Measurements from ENCODE around the gene SAMD11.

Gene SAMD11

DNA sequence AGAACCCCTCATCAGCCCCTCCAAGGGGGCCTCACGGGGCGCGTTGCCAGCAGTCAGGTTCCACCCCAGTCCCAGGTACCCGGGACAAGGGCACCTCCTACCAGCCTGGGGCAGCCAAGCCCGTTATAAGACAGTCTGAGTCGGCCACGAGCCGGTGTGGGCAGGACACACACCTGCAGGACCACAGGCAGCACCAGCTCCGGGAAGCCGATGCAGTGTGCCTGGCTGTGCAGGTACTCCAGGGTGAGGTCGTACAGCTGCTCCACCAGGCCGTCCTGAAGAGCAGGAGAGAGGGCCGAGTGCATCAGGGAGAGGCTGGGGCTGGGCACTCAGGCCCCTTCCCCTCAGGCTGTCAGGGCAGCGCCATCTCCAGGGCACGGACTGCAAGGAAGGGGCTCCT is 24.2 kb downstream of the SAMD11 start:
- DNase-seq: no peak

DNA sequence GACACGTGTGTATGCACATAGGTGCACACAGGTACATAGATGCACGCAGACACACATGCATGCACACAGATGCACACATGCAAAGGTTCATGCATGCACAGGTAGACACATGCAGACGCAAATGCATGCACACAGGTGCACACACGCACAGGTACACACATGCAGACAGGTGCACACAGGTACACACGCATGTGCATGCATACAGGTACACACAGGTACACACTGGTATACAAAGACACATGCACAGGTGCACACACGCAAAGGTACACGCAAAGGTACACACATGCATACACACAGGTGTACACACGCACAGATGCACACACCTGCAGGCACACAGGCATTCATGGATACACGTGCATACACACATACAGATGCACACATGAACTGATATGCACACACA is 26.5 kb downstream of the SAMD11 start:
- DNase-seq: no peak

DNA sequence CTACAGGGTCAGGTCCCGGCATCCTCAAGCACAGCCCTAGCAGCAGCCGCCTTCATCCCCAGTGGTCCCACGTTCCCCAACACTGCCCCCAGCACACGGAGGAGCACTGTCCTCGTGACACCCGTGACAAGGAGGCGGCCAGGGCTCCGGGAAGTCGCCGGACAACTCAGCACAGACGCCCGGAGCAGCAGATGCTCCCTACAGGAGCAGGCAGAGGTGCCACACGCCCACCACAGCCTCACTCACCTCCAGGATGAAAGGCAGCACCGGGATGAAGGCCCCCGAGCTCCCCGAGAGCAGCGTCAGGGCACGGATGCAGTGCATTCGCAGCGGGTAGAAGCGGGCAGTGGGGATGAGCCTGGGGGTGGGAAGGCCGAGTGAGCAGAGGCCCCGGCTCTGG is 27.2 kb downstream of the SAMD11 start:
- DNase-seq: no peak

DNA sequence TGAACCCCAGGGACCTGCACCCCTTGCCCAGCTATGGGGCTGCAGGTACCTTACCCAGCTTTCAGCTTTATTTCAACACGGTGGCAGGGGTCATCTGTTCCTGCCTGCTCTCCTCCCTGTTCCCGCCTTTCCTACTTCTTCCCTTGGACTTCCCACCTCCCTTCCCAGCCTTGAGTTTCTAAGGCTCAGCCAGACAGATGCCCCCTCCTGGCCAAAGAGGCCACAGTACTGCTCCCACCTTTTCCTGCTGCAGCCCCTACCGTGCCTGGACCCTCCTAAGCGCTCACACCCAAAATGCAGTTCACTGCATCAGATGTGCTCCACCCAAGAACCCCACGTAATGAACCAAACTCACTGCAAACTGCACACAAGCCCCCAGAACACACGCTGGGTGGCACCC is 27.6 kb downstream of the SAMD11 start:
- DNase-seq: no peak

DNA sequence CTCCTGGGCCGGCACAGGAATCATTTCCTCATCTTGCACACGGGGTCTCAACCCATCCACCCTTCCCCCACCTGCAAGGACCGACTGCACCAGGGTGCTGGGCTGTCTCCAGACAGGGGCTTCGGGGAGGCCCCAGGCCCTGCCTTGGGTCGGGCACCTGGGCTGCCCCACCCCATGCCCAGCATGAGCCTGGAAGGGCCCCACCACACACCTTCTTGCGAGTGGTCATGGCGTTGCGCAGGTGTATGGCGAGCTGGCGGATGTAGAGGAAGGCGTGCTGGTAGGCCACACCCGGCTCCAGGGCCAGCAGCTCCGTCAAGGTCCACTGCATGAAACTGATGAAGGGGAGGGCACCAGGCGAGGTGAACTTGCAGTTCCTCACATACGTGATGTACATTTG is 28.5 kb downstream of the SAMD11 start:
- no peak for DNase-seq

DNA sequence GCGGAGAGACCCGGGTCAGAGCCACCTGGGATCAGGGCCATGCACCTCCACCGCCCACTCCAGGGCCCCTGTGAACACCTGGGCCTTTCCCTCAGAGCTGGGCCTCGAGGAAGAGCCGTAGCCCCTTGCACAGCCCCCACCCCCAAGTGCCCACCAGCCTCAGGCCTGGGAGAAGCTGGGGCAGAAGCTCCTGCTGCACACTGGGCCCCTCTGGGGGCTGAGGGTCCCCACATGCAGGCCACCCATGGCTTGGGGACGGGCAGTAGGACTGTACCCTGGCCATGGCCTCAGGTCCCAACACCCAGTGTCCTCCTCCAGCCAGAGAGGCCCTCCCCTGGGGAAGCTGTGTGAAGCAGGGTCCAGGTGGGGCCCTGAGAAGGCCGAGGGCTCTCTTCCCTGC is 28.9 kb downstream of the SAMD11 start:
- no peak for DNase-seq

DNA sequence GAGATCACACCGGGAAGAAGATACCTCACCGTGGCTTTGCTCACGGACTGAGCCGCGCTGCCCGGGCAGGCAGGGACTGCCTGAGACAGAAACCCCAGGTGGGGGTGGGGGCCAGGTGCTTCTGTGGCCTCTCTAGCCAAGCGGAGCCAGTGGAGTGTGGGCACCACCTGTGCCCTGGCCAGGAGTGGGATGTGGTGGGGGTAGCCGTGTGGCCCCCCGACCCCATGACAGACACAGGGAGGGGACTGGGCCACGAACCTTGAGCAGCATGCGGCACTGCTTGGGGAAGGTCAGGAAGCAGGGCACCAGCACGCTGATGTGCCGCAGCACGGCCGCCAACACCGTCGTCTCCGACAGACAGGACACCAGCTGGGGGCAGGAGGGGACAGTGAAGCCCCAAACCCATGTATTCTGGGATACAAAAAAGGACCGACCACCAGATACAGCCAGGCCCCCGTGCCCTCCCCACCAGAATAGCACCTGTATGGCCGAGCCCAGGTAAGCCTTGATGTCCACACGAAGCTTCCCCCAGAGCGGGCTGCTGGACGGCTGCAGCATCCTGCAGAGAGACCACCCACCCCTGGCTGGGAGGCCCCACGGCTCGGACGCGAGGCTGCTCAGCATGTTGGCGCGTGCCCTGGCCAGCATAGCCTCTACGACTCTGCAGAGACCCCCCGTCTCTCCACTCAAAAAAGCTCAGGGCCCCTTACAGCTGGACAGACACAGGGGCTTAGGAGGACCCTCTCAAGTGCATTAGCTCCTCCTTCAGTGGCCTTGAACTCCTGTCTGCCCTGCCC is 30.0 kb downstream of the SAMD11 start:
- no peak for DNase-seq

DNA sequence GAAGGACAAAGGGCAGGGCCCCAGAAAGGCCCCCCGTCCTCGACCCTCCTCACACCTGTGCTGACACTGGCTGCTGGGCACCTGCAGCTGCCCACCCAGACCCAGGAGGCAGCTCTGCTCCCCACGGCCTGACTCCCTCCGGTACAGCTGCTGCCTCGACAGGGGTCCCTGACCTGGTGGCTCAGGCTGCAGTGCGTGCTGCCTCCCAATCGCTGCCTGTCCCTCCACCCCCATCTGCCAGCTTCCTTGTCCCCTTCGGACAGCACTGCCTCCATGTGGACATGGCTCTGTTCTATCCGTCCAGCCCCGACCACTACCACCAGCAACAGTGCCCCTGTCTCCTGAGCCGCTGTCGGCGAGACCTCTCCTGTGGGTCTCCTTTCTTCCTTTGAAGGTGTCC is 31.2 kb downstream of the SAMD11 start:
- no peak for DNase-seq

DNA sequence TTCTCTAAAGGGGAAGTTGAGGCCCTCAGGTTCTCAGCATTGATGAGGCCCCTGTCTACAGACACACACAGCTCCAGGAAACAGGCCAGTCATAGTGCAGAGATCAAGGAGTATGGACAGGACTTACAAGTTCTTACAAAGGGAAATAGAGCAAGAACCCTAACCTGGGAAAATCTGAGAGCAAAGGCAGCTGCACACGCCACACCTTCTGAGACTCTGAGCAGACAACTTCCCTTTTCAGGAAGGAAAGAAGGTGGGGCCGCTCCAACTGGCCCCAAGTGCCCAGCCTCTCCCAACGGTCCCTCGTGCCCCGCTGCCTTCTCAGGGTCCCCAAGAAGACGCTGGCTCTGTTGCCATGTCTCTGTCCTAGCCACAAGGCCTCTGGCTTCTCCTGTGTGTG is 31.8 kb downstream of the SAMD11 start:
- DNase-seq: no peak

DNA sequence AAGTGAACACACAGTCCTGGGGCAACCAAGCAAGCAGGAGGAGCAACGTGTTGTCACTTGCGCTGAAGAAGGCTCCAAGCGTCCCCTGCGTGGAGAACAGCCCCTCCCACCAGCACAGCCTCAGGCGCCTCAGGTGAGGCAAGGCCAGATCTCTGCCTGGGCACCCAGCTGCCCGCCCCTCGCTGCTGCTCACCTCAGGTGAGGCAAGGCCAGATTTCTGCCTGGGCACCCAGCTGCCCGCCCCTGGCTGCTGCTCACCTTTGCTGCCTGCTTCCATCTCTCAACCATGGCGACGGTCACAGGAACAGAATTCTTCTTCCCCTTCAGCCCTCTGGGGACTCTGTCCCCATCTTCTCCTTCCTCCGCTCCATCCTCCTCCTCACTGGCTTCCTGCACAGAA is 32.9 kb downstream of the SAMD11 start:
- no peak for DNase-seq

DNA sequence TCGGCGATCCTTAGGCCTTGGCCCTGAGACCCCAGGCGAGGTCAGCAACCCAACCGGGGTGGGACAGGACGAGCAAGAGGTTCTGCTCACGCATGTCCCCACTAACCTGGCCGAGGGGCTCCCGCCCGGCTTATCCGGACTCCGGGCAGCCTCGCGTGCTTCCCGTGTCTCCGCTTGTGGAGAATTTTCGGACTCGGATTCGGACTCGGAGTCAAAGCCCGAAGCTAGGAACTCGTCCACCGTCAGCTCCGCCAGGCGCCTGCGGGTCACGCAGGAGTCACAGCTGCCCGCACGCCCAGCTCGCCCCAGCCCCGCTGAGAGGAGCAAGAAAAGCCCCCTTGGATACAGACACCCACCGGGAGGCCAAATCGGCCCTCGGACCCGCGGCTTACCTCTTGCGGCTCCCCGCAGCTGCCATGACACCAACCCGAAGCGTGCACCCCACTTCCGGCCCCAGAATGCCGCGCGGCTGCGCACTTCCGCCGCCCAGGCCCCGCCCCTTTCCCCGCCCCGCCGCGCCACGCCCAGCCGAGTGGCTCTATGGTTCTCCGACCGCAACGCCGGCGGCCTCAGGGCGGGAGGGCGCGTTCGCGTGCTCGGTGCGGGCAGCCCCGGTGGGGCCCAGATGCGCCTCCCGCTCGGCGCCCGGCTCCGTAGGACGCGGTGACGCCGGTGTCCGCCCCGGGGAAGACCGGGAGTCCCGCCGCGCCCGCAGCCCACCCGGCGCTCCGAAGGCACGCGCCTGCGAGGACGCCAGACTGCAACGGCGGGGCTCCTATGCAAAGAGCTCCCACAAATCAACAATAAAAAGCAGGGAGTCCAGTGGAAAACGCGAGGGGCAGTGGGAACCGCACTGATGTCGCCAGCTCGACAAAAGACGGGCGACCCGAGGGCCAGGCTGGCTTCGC is 35.4 kb downstream of the SAMD11 start, which contains the start of gene NOC2L:
TSS of gene NOC2L (minus strand) at position 434 of the 908 bp plus-strand sequence. CDS start at position 418, 16 bp downstream.
- DNase-seq: peak; percentile 39

DNA sequence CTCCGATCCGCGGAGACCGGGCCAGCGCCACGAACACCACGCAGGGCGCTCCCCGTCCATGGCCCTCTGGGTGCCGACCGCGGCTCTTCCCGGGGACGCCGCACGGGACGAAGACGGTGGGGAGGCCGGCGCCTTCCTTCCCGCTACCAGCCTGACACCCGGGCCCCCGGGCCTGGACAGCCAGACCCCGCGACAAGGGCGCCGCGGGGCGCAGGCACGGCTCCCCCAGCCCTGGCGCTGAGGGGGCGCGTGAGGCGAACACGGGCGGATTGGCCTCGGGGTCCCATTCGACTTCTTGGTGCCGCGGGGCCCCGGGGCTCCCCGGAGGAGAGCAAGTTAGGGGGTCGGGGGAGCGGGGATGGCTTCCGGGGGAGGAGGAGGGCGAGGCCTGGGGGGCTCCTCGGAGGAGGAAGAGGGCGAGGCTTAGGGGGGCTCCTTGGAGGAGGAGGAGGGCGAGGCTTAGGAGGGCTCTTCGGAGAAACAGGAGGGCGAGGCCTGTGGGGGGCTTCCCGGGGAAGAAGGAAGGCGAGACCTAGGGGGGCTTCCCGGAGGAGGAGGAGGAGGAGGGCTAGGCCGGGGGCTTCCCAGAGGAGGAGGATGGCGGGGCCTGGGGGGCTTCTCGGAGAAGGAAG is 36.1 kb downstream of the SAMD11 start:
- no peak for DNase-seq

DNA sequence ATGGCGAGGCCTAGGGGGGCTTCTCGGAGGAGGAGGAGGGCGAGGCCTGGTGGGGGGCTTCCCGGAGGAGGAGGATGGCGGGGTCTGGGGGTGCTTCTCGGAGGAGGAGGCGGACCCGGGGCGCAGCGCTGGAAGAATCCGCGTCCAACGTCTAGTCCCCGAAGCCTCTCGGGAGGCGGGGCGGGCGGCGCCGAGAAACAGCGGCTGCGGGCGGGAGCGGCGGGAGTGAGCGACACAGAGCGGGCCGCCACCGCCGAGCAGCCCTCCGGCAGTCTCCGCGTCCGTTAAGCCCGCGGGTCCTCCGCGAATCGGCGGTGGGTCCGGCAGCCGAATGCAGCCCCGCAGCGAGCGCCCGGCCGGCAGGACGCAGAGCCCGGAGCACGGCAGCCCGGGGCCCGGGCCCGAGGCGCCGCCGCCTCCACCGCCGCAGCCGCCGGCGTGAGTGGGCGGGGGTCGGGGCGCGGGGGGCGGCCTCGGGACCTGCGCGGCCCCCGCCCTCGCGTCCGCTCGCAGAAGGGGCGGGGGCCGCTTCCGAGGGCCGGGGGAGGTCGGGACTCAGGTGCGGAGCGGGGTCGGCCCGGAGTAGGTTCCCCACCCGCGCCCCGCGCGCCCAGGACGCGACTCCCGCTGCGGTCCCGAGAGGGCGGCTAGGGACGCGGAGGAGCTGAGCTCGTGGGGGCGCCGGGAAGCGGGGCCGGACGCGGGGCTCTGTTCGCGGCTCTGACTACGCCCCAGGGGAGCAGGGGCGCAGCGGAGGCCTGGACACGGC is 36.8 kb downstream of the SAMD11 start, which contains the start of gene KLHL17:
TSS of gene KLHL17 (plus strand) at position 222 of the 769 bp plus-strand sequence. CDS start at position 332, 110 bp downstream.
- no peak for DNase-seq

DNA sequence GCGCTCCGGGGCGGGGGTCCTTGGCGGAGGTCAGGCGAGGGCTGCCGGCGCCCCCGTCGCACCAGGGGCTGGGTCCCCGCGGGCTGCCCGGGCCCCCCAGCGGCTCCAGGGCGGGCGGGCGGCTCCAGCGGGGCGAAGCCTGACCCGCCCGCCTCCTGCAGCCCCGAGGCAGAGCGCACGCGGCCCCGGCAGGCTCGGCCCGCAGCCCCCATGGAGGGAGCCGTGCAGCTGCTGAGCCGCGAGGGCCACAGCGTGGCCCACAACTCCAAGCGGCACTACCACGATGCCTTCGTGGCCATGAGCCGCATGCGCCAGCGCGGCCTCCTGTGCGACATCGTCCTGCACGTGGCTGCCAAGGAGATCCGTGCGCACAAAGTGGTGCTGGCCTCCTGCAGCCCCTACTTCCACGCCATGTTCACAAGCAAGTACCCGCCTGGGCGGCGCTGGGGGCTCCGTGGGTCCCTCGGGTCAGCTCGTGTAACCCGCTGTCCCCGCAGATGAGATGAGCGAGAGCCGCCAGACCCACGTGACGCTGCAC is 37.5 kb downstream of the SAMD11 start:
- DNase-seq: no peak

DNA sequence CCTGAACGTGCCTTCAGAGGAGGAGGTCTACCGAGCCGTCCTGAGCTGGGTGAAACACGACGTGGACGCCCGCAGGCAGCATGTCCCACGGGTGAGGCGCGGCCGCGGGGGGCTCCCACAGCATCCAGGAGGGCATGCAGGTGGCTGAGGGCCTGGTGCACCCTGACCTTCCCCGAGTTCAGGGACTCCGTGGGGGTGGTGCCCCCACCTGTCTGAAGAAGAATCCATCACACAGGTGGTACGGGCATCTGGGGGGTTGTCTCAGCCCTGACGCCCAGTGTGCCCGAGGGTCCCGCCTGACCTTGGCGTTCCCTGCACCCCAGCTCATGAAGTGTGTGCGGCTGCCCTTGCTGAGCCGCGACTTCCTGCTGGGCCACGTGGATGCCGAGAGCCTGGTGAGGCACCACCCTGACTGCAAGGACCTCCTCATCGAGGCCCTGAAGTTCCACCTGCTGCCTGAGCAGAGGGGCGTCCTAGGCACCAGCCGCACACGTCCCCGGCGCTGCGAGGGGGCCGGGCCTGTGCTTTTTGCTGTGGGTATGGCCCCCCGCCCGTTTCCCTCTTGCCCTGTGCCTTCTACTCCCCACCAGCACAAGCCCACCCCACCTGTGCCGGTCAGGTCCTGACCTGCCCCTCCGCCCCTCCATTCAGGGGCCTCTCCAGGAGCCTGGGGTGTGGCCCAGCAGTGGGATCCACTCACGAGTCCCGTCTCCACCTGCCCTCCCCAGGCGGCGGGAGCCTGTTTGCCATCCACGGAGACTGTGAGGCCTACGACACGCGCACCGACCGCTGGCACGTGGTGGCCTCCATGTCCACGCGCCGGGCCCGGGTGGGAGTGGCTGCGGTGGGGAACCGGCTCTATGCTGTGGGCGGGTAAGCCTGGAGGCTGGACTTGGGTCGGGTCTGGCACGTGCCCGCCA is 38.9 kb downstream of the SAMD11 start:
- DNase-seq: no peak

DNA sequence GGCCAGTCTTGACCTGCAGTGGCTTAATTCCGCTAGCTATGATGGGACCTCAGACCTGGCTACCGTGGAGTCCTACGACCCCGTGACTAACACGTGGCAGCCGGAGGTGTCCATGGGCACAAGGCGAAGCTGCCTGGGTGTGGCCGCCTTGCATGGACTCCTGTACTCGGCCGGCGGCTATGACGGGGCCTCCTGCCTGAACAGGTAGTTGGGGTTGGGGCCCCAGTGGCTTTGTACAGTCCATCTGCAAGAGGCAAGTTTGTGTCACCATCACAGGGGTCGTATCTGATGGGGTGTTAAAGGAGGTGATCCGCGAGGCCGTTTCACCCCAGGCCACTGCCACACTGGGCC is 39.6 kb downstream of the SAMD11 start:
- DNase-seq: no peak

DNA sequence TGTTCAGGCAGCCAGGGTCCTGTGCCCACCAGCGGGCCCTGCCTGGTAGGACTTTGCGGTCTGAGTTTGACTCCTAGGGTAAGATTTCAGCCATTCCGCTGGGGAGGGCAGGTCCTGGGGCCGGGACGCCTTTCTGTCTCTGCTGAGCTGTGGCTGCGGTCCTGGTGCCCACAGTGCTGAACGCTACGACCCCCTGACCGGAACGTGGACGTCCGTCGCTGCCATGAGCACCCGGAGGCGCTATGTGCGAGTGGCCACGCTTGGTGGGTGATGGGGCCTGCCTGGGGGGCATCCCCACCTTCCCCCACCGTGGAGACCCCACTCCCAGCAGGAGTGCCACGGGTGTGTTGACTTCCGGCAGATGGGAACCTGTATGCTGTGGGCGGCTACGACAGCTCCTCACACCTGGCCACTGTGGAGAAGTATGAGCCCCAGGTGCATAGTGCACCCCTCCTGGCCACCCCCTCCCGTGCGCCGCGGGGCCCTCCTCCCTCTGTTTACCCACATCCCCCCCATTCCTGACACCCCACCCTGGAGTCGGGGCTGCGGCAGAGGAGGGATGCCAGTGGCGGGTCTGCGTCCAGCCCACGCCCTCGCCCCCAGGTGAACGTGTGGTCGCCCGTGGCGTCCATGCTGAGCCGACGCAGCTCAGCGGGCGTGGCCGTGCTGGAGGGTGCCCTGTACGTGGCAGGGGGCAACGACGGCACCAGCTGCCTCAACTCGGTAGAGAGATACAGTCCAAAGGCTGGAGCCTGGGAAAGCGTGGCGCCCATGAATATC is 40.2 kb downstream of the SAMD11 start:
- no peak for DNase-seq

DNA sequence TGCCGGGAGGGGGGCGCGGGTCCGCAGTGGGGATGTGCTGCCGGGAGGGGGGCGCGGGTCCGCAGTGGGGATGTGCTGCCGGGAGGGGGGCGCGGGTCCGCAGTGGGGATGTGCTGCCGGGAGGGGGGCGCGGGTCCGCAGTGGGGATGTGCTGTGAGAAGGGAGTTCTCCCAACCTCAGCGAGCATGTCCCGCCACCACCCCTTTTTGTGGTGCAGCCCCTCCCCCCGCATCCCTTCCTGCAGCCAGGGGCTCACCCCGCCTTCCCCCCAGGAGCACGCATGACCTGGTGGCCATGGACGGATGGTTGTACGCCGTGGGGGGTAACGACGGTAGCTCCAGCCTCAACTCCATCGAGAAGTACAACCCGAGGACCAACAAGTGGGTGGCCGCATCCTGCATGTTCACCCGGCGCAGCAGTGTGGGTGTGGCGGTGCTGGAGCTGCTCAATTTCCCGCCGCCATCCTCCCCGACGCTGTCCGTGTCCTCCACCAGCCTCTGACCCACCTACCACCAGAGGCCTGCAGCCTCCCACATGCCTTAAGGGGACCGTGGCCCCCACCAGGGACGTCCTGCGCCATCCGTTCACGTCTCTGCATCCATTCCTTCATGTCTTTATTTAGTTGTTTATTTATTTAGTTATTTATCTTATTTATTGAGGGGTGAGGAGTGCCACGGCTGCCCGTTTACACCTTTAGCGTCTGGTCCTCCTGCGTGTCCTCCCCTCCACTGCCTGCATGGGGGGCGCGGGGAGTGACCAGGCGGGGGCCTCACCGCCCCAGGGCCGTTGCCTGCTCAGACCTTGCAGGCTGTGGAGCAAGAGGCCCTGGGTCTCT is 41.2 kb downstream of the SAMD11 start:
- DNase-seq: no peak

DNA sequence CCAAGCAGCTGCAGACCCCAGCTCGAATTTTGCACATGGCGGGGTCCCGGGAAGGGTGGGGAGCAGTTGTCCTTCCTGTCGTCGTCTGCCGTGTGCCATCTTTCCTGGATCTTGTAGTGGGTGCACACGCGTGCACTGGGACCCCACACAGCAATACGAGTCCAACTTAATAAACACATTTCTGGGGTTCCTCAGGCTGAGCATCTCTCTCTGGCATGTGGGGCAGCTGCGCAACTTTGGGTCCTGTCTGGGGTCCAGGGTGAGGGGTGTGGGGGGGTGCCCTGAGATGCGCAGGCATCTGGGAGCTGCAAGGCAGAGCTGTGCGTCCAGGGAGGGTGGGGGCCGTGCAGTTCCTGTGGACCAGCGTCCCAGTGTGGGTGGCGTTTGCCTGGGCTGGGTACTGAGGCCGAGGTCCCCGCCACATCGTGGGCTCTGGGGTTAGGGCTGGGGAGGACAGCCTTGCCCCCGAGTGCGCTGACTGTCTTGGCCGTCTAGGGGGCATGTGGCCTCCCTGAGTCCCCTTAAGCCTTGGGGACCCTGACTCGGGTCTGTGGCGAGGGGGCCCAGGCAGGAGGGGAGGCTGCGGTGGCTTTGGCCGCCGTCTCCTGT is 41.9 kb downstream of the SAMD11 start:
- no peak for DNase-seq
